Vagina (tissue), 2 donors: ENCODE data around the gene GRM4. TPM values are rescaled to one million over a fixed set of nuclear protein-coding genes. Genes with fewer than 3 reads are reported as not detected.

ENCODE experiments used
- DNase-seq, 2 donors: peaks; one replicate each; pipeline ENCODE4 v3.0.0-alpha.2; 2017; ENCODE audit errors: extremely low spot score in 2 of 2
- H3K27ac ChIP-seq: fragments of 200-600 bp; sonication (generic); one replicate; pipeline ENCODE4 v1.5.1; 2019
- H3K27me3 ChIP-seq: fragments of 200-600 bp; sonication (generic); one replicate; pipeline ENCODE4 v1.5.1; 2019
- H3K36me3 ChIP-seq, 2 donors: fragments of 200-600 bp; sonication (generic); one replicate each; pipeline ENCODE4 v1.5.1; 2017 to 2019
- H3K4me1 ChIP-seq: fragments of 200-600 bp; sonication (generic); one replicate; pipeline ENCODE4 v1.5.1; 2019
- H3K4me3 ChIP-seq, 2 donors: fragments of 200-600 bp; sonication (generic); 1 replicate in 1 of 2; 2 replicates in 1 of 2; pipeline ENCODE4 v1.5.1; 2016 to 2019
- H3K9me3 ChIP-seq: fragments of 200-600 bp; sonication (generic); one replicate; pipeline ENCODE4 v1.5.1; 2019
- POLR2A ChIP-seq, 2 donors: fragments of 450-650 bp; IDR thresholded peaks; one replicate each; pipeline ENCODE4 v1.6.1; 2017; ENCODE audit warnings: antibody characterized with exemption in 2 of 2, mild to moderate bottlenecking in 2 of 2, moderate library complexity in 2 of 2
- POLR2AphosphoS5 ChIP-seq, 2 donors: sonication (generic); formaldehyde crosslinking; IDR thresholded peaks; one replicate each; pipeline ENCODE4 v1.9.0; 2017; ENCODE audit warnings: antibody characterized with exemption in 2 of 2, mild to moderate bottlenecking in 2 of 2, low read depth in 1 of 2; ENCODE audit not compliant: insufficient read depth in 1 of 2
- intact Hi-C: fragments of 100-400 bp; cut with DNase I; formaldehyde crosslinking; loops from one replicate; pipeline ENCODE4 v1.15.1; 2023
- total RNA-seq: library from RNA; depleted of rRNA; stranded (reverse); fragments of >200 nt; gene quantifications from one replicate; pipeline ENCODE4 v1.2.3, GENCODE V29; 2016
- TF ChIP-seq, protein P1 (sequence below), 3 experiments: fragments of 450-650 bp in 2 of 3; fragments of 200-600 bp in 1 of 3; sonication (generic) in 1 of 3; IDR thresholded peaks; one replicate each; pipeline ENCODE4 v1.5.1; 2017 to 2019; ENCODE audit warnings: antibody characterized with exemption in 3 of 3, mild to moderate bottlenecking in 2 of 3, moderate library complexity in 2 of 3

Gene GRM4
- total RNA-seq, 1 donor from 2014 or later = not detected

GRCh38 chr6:34090935-34091334, 55.0 kb downstream of the GRM4 start:
- Histone ChIP-seq H3K27me3 (no peaks in the 10 kb centered on the region), H3K4me1 (no peaks in the 10 kb centered on the region), H3K36me3 (no peaks in the 10 kb centered on the region), H3K9me3 (no peaks in the 10 kb centered on the region), H3K27ac (no peak overlapping the region), H3K4me3 (no peak overlapping the region)
- DNase-seq = no peak
- TF ChIP-seq, protein P1, sequence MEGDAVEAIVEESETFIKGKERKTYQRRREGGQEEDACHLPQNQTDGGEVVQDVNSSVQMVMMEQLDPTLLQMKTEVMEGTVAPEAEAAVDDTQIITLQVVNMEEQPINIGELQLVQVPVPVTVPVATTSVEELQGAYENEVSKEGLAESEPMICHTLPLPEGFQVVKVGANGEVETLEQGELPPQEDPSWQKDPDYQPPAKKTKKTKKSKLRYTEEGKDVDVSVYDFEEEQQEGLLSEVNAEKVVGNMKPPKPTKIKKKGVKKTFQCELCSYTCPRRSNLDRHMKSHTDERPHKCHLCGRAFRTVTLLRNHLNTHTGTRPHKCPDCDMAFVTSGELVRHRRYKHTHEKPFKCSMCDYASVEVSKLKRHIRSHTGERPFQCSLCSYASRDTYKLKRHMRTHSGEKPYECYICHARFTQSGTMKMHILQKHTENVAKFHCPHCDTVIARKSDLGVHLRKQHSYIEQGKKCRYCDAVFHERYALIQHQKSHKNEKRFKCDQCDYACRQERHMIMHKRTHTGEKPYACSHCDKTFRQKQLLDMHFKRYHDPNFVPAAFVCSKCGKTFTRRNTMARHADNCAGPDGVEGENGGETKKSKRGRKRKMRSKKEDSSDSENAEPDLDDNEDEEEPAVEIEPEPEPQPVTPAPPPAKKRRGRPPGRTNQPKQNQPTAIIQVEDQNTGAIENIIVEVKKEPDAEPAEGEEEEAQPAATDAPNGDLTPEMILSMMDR (IDR thresholded peaks at IDR 0.05) = no peak
- TF ChIP-seq POLR2AphosphoS5 (IDR thresholded peaks at IDR 0.05; ENCODE audit: insufficient read depth in 1 of 2, low read depth in 1 of 2) = no peak
- intact Hi-C loops = no loop called here

- Histone ChIP-seq H3K27ac (no peak overlapping the region), H3K27me3 (no peaks in the 10 kb centered on the region), H3K36me3 (no peaks in the 10 kb centered on the region), H3K9me3 (no peaks in the 10 kb centered on the region), H3K4me1 (no peaks in the 10 kb centered on the region), H3K4me3 (no peak overlapping the region)
- TF ChIP-seq POLR2A (IDR thresholded peaks at IDR 0.05) (no peak), POLR2AphosphoS5 (IDR thresholded peaks at IDR 0.05; ENCODE audit: insufficient read depth in 1 of 2, low read depth in 1 of 2) (no peak)
- TF ChIP-seq, protein P1 (IDR thresholded peaks at IDR 0.05) = no peak
- DNase-seq = no peak
- intact Hi-C loops = no loop called here
Observed at GRCh38 chr6:34090529-34090928, 55.4 kb downstream of the GRM4 start.

DNA sequence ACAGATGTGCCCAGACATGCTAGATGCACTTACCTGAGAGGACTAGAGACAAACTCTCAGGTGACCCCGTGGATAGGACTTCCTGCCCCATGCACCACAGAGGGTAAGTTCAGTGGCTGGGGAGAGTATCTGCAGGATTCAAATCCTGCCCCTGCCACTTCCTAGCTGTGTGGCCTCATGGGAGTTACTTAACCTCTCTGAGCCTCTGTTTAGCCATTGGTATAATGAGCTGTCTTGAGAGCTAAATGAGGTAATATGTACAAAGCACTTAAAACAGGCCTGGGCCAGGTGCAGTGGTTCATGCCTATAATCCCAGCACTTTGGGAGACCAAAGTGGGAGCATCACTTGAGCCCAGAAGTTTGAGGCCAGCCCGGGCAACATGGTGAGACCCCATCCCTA, 59.3 kb downstream of the GRM4 start:
- TF ChIP-seq, protein P1 (IDR thresholded peaks at IDR 0.05) = no peak
- TF ChIP-seq POLR2AphosphoS5 (IDR thresholded peaks at IDR 0.05; ENCODE audit: insufficient read depth in 1 of 2, low read depth in 1 of 2) (no peak), POLR2A (IDR thresholded peaks at IDR 0.05) (no peak)
- Histone ChIP-seq H3K4me1 (no peaks in the 10 kb centered on the region), H3K27ac (no peak overlapping the region), H3K36me3 (no peaks in the 10 kb centered on the region), H3K27me3 (no peaks in the 10 kb centered on the region), H3K4me3 (no peak overlapping the region), H3K9me3 (no peaks in the 10 kb centered on the region)
- DNase-seq = no peak
- intact Hi-C loops = no loop called here

DNA sequence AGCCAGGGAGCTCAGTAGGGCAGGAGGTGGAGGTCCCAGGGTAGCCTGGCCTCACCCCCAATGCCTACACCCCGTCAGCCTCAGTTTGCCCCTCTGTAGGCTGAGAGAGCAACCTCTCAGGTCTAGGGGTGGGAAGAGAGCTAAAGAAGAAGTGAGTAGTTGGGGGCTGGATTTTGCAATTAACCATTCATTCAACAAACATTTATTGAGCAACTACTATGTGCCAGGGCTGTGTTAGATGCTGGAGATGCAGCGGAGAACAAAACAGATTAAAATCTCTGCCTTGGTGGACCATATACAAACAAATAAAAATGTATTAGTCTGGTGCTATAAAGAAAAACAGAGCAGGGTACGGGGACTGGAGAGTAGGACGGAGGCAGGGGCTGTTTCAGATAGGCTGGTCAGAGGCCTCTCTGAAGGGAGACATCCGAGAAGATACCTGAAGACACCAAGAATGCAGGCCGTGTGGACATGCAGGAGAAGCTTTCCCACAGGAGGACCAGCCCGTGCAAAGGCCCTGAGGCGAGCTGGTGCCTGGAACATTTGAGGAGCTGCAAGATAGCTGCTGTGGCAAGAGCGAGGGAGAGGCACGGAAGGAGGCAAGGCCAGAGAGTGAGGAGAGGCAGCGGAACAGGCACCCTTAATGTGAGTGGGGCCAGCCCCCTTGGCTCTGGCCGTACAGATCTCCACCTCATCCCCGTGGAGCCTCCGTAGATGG, 60.3 kb downstream of the GRM4 start:
- Histone ChIP-seq H3K4me3 (no peak overlapping the region), H3K27ac (no peak overlapping the region), H3K4me1 (no peaks in the 10 kb centered on the region), H3K36me3 (no peaks in the 10 kb centered on the region), H3K27me3 (no peaks in the 10 kb centered on the region), H3K9me3 (no peaks in the 10 kb centered on the region)
- TF ChIP-seq, protein P1 (IDR thresholded peaks at IDR 0.05) = no peak
- TF ChIP-seq POLR2AphosphoS5 (IDR thresholded peaks at IDR 0.05; ENCODE audit: insufficient read depth in 1 of 2, low read depth in 1 of 2) (no peak), POLR2A (IDR thresholded peaks at IDR 0.05) (no peak)
- intact Hi-C loops = no loop called here
- no peak for DNase-seq

DNA sequence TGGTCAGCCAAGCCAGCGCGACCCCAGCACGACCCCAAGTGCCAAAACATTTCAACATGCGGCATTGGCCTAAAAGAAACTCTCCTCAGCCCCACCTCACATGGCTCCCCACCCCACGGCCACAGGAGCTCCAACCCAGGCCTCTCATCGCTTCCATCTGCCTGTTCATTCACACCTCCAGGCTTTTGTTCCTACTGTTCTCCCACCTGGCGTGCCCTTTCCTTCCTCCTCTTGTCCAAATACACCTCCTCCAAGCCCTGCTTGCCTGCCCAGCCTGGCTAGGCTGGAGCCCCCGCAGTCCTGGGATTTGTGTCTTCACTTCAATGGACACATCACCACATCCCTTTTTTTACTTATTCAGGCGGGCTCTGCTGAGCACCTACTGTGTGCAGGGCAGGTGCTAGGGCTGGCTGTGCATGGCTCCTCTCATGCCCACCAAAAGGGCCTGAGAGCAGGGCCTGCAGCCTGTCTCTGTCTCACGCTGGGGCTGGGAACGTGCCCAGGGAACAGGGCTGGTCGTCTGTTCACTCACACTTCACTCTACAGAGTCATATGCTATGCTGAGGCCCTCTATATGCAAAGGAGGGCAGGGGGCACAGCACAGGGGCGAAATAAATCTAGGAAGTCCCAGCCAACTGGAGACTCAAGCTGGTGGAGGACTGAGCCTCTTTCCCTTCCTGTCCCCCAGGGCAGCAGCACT, 61.1 kb downstream of the GRM4 start:
- H3K4me1 ChIP-seq = no peaks in the 10 kb centered on the region
- no peak for DNase-seq
- H3K9me3 ChIP-seq = no peaks in the 10 kb centered on the region
- no peak overlapping the region for H3K27ac ChIP-seq
- no peaks in the 10 kb centered on the region for H3K36me3 ChIP-seq
- intact Hi-C loops = no loop called here
- TF ChIP-seq, protein P1 (IDR thresholded peaks at IDR 0.05) = no peak
- TF ChIP-seq POLR2A (IDR thresholded peaks at IDR 0.05) (no peak), POLR2AphosphoS5 (IDR thresholded peaks at IDR 0.05; ENCODE audit: insufficient read depth in 1 of 2, low read depth in 1 of 2) (no peak)
- H3K27me3 ChIP-seq = no peaks in the 10 kb centered on the region
- H3K4me3 ChIP-seq = no peak overlapping the region
